ENCODE measurements around the gene OXNAD1.

DNA sequence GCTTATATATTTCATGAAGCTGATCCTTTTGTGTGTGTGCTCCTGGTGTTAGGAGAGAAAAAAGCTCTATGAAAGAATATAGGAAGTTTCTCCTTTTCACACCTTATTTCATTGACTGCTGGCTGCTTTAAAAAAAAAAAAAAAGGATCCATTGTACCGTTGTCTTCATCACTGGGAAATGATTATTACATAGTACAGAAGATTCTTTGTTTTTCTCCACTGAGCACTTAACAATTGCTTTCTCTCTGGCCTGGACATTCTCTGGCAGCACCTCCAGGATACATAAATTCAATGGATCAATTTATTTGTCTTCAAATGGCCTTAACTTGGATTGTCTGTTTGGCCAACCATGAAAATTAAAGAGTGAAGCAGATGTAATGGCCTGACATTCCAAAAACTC lies 37.4 kb upstream of the OXNAD1 start:
- TF ChIP-seq, protein P1, sequence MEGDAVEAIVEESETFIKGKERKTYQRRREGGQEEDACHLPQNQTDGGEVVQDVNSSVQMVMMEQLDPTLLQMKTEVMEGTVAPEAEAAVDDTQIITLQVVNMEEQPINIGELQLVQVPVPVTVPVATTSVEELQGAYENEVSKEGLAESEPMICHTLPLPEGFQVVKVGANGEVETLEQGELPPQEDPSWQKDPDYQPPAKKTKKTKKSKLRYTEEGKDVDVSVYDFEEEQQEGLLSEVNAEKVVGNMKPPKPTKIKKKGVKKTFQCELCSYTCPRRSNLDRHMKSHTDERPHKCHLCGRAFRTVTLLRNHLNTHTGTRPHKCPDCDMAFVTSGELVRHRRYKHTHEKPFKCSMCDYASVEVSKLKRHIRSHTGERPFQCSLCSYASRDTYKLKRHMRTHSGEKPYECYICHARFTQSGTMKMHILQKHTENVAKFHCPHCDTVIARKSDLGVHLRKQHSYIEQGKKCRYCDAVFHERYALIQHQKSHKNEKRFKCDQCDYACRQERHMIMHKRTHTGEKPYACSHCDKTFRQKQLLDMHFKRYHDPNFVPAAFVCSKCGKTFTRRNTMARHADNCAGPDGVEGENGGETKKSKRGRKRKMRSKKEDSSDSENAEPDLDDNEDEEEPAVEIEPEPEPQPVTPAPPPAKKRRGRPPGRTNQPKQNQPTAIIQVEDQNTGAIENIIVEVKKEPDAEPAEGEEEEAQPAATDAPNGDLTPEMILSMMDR (conservative IDR thresholded peaks at IDR 0.05) = no peak
- no peak for TF ChIP-seq EZH2 (IDR thresholded peaks at IDR 0.05; ENCODE audit: low read depth)
